NB4 (cell line): Measurements from ENCODE around the gene APC.

Experiments
- TF ChIP-seq, protein P1 (sequence below): IDR thresholded peaks from one replicate; pipeline ENCODE4 v1.5.1; 2012; ENCODE audit warnings: low read depth, low read length
- TF ChIP-seq, protein P2 (sequence below): IDR thresholded peaks from 2 replicates; pipeline ENCODE4 v1.6.1; 2011; ENCODE audit warnings: low read depth, low read length

DNA sequence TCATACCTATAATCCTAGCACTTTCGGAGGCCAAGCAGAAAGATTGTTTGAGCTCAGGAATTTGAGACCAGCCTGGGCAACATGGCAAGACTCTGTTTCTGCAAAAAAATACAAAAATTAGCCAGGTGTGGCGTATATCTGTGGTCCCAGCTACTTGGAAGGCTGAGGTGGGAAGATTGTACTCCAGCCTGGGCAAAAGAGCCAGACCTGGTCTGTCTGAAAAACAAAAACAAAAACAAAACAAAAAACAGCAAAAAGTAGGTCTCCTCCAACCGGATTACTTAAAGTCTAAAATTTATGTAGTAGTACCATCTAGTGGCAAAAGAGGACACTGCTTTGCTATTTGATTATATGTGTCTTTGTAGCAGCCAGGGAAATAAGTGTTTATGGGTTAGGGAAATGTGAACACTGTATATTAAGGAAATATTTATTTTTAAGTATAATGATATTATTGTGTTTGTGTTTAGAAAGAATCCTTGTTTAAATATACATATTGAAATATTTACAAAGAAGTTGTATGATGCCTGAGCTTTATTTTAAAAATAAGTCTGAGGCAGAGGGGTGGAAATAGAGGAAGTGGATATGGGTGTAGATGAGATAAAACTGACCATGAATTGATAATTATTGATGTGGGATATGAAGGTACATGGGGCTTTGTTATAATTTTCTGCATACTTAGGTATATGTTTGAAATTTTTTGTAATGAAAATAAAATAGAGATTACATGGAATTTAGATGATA is 20.0 kb downstream of the APC start:
- TF ChIP-seq, protein P1, sequence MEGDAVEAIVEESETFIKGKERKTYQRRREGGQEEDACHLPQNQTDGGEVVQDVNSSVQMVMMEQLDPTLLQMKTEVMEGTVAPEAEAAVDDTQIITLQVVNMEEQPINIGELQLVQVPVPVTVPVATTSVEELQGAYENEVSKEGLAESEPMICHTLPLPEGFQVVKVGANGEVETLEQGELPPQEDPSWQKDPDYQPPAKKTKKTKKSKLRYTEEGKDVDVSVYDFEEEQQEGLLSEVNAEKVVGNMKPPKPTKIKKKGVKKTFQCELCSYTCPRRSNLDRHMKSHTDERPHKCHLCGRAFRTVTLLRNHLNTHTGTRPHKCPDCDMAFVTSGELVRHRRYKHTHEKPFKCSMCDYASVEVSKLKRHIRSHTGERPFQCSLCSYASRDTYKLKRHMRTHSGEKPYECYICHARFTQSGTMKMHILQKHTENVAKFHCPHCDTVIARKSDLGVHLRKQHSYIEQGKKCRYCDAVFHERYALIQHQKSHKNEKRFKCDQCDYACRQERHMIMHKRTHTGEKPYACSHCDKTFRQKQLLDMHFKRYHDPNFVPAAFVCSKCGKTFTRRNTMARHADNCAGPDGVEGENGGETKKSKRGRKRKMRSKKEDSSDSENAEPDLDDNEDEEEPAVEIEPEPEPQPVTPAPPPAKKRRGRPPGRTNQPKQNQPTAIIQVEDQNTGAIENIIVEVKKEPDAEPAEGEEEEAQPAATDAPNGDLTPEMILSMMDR = peak; percentile 50
- TF ChIP-seq, protein P2, sequence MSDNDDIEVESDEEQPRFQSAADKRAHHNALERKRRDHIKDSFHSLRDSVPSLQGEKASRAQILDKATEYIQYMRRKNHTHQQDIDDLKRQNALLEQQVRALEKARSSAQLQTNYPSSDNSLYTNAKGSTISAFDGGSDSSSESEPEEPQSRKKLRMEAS = no peak
